Left renal pelvis (tissue), 4 donors: ENCODE measurements around the gene RSBN1. TPM values are rescaled to one million over a fixed set of nuclear protein-coding genes. Genes with fewer than 3 reads are reported as not detected.
"Not testable (repeated sequence)": the region's sequence is repeated elsewhere in the genome, so short reads cannot be mapped to it uniquely, and the experiment has no call there.

Experiments used
- DNase-seq, 4 donors: peaks; one replicate each; pipeline ENCODE4 v3.0.0-alpha.2; 2013; ENCODE audit warnings: low read depth in 4 of 4, low spot score in 3 of 4
- polyA plus RNA-seq, 4 donors: library from polyadenylated mRNA; unstranded; fragments of 120-200 nt; gene quantifications; one replicate each; pipeline ENCODE4 v1.2.1, GENCODE V29; 2013; ENCODE audit not compliant: insufficient read length in 4 of 4

Gene RSBN1
- polyA plus RNA-seq, 4 donors = 24.3 to 31.5 (median 27.3) TPM

DNA sequence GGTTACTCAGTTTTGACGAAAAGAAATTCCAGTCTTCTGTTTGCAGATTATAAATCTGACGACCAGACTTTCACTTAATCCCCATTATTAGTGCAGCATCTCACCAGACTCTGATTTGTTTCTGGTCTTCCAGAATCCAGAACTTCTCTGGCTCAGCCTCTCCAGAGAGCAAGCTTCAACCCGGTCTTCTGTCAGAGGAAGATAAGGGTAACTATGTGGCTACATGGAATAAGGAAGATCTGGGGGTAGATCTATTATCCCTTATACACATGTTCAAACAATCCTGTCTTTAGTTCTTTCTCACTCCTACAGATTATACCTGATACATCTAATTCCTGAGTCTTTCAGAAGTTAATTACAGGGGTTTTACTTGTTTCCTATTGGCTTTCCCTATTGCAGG lies 62.9 kb downstream of the RSBN1 start:
- DNase-seq = no peak

DNA sequence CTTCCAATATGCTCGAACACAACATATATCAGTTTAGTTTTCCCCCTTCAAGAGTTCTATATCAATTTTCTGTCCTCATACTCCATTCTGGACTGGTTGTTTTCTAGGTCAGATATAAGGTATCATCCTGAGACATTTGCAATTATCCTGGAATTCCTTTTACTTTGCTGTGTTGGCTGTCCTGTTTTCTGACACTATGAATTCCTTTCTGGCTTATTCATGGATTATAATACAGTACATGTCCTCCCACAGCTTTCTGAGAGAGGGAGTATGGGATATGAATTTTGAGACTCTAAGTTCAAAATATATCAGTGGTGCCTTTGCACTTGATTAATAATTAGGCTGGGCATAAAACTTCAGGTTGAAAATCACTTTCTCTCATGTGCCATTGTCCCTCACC lies 64.9 kb downstream of the RSBN1 start:
- DNase-seq = no peak

DNA sequence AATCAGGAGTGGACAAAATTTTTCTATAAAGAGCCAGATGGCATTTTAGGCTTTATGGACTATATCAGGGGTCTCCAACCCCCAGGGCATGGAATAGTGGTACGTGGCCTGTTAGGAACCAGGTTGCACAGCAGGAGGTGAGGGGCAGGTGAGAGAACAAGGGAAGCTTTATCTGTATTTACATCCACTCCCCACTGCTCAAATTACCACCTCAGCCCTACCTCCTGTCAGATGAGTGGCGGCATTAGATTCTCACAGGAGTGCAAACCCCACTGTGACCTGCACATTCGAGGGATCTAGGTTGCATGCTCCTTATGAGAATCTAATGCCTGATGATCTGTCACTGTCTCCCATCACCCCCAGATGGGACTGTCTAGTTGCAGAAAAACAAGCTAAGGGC lies 66.9 kb downstream of the RSBN1 start:
- DNase-seq = no peak

DNA sequence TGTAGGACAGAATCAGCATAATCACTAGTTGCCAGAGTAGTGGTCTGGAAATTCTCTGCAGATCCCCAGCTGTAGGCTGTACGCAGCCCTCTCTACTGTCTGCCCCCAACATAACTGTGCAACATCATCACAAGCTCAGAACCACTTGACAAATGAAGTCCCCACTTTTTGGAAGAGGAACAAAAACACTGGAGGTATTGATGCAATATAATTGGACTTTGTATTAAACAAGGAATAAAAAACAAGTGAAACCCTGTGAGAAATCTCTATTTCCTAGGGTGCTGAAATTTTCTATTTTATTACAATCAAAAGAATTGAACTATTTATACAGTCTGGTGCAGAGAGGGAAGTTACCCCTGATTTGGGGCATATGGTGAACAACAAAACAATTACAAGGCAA lies 68.2 kb downstream of the RSBN1 start:
- DNase-seq = no peak

DNA sequence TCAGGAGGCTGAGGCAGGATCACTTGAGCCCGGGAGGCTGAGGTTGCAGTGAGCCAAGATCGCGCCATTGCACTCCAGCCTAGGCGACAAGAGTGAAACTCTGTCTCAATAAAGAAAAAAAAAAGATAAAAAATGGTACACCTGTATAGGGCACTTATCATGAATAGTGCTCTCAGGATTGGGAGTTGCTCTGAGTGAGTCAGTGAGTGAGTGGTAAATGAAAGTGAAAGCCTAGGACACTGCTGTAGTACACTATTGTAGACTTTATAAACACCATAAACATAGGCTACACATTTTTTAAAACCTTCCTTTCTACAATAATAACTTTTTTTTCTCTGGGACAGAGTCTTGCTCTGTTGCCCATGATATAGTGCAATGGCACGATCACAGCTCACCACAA lies 69.8 kb downstream of the RSBN1 start:
- DNase-seq = no peak

DNA sequence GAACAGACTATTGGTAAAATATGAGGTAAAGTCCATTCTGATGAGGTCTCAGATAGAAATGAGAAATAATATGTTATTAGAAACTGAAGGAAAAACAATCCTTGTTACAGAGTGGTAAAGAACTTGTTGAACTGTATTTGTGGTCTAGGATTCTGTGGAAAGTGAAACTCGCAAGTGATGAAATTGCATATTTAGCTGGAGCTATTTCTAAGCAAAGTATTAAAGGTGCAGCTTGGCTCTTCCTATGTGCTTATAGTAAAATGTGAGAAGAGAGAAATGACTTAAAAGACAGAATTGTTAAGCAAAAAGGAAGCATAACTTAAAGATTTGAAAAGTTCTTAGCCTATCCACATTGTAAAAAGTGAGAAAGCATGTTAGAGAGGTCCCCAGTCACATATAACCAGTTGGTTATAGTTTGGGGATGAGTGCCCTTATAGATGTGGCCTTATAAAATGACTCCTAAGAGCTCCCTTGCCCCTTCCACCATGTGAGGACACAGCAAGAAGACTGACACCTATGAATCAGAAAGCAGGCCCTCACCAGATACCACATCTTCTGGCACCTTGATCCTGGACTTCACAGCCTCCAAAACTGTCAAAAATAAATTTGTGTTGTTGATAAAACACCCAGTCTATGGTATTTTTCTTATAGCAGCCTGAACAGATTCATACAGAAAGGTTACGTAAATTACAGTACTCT lies 77.8 kb downstream of the RSBN1 start:
- no peak for DNase-seq

DNA sequence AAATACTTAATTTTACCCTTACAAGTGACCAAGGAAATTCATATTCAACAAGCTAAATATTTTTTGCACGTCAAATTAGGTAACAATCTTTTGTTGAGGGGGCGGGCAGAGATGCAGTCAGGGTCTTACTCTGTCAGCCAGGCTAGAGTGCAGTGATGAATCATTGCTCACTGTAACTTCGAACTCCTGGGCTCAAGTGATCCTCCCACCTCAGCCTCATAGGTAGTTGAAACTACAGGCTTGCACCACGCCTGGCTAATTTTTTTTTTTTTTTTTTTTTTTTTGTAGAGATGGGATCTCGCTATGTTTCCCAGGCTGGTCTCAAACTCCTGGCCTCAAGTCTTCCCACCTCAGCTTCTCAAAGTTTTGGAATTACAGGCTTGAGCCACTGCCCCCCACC lies 79.5 kb downstream of the RSBN1 start:
- no peak for DNase-seq

DNA sequence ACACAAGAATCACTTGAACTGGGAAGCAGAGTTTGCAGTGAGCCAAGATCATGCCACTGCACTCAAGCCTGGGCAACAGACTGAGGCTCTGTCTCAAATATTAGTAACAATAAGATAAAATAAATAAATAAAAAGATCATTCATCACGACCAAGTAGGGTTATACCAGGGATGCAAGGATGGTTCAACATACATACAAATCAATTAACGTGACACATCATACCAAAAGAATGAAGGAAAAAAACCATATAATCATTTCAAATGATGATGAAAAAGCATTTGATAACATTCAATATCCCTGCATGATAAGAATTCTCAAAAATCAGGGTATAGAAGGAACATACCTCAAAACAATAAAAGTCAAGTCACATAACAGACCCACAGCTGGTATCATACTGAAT lies 91.3 kb downstream of the RSBN1 start:
- DNase-seq = no peak

DNA sequence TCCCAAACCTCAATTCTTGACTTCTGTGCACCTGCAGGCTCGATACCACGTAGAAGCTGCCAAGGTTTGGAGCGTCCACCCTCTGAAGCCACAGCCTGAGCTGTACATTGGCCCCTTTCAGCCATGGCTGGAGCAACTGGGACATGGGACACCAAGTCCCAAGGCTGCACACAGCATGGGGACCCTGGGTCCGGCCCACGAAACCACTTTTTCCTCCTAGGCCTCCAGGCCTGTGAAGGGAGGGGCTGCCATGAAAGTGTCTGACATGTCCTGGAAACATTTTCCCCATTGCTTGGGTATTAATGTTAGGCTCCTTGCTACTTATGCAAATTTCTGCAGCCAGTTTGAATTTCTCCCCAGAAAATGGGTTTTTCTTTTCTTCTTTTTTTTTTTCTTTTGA lies 93.7 kb downstream of the RSBN1 start:
- not testable (repeated sequence) for DNase-seq

DNA sequence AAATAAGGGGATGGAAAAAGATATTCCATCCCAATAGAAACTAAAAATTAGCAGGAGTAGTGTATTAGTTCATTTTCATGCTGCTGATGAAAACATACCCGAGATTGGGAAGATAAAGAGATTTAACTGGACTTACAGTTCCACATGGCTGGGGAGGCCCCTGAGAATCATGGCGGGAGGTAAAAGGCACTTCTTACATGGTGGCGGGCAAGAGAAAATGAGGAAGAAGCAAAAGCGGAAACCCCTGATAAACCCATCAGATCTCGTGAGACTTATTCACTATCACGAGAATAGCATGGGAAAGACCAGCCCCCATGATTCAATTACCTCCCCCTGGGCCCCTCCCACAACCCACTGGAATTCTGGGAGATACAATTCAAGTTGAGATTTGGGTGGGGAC lies 94.8 kb downstream of the RSBN1 start:
- not testable (repeated sequence) for DNase-seq

DNA sequence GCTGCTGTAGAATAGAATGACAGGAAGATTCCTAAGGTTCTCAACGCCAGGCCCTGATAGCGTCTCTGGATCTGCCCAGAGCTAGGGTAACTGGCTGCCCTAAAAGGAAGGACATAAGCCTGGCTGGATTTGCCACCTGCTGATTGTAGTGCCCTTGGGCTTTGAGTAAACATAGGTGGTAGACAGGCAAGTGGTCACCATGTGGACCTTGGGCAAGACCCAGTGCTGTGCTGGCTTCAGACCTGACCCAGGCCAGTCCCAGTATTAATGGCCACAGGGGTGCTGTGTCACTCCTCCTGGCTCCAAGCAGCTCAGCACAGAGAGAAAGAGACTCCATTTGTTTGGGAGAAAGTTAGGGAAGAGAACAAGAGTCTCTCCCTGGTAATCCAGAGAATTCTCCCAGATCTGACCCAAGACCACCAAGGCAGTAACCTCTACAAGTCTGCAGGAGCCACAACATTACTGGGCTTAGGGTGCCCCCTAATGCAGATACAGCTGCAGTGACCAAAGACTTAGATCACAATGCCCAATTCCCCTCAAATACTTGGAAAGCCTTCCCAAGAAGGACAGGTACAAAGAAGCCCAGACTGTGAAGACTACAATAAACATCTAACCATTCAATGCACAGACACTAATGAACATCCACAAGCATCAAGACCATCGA lies 97.5 kb downstream of the RSBN1 start:
- no peak for DNase-seq

Other genes starting within 250 kb of the RSBN1 start
- 10 to 100 TPM; 11.6 to 27.3 (median 23.8) TPM for gene PHTF1, start 53.0 kb downstream of the RSBN1 start, polyA plus RNA-seq
- under 1 TPM; 0.22 to 0.75 (median 0.40) TPM for gene PTPN22, start 59.2 kb upstream of the RSBN1 start, polyA plus RNA-seq
- 1 to 10 TPM in 1 of 4 donors, under 1 TPM in 3; 0.34 to 1.3 (median 0.72) TPM for gene BCL2L15, start 75.1 kb upstream of the RSBN1 start, polyA plus RNA-seq
- 10 to 100 TPM; 27.2 to 48.8 (median 31.1) TPM for gene AP4B1, start 92.3 kb upstream of the RSBN1 start, polyA plus RNA-seq
- gene DCLRE1B, start 92.8 kb upstream of the RSBN1 start, polyA plus RNA-seq = 10 to 100 TPM in 3 of 4 donors, 1 to 10 TPM in 1; 9.6 to 13.9 (median 11.8) TPM
- gene HIPK1, start 116.8 kb upstream of the RSBN1 start, polyA plus RNA-seq = 10 to 100 TPM; 36.7 to 47.3 (median 43.5) TPM
- gene OLFML3, start 167.0 kb upstream of the RSBN1 start, polyA plus RNA-seq = 100 to 1,000 TPM; 121 to 453 (median 169) TPM